SH-SY5Y (cell line): ENCODE measurements around the gene ABCC1.

Source experiments
- GATA2 ChIP-seq: IDR thresholded peaks from 2 replicates; pipeline ENCODE4 v1.6.1; 2011; ENCODE audit warnings: mild to moderate bottlenecking, low read depth, low read length
- GATA3 ChIP-seq: IDR thresholded peaks from 2 replicates; pipeline ENCODE4 v1.6.1; 2011; ENCODE audit warnings: low read depth, mild to moderate bottlenecking, low read length, moderate library complexity

DNA sequence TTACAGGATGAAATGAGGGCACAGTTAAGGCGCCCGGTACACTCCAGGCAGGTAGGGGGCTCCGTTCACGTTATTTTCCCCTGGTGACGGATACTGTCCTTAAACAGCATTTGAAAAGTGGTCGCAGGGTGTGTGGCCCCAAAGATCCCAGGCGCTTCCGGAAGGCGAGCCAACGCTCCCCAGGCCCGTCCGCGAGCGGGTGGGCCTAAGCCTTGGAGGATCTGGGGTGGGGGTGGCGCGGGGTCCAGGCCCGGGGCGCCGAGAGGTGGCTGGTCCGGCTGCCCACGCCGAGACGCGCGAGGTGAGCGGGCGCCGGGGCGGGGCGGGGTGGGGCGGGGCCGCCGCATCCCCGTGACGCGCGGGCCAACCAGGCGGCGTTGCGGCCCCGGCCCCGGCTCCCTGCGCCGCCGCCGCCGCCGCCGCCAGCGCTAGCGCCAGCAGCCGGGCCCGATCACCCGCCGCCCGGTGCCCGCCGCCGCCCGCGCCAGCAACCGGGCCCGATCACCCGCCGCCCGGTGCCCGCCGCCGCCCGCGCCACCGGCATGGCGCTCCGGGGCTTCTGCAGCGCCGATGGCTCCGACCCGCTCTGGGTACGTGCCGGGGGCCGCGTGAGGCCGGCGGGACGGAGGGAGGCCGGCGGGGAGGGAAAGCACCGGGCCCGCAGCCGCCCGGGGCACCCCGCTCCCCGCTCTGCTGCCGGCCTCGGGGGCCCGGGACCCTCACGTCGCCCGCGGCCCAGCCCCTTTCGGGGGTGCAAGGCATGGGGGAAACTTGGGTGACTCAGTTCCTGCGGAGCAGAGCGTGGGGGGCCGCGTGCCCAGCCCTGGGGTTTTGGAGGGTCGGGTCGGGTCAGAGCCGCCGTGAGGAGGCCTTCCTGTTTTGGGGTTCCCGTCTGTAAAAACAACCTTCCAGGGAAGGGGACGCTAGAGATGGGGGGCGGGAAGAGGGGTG is at the start of gene ABCC1:
- TF ChIP-seq GATA2 (no peak), GATA3 (no peak)
